ENCODE measurements around the gene MFNG.
"Not testable (repeated sequence)": the region's sequence is repeated elsewhere in the genome, so short reads cannot be mapped to it uniquely, and the experiment has no call there.

MFNG gene

GRCh38 chr22:37472418-37473006 is 13.7 kb downstream of the MFNG start:
- DNase-seq, result peak; percentile 77

- no peak for DNase-seq
Measured at GRCh38 chr22:37471727-37472417, 14.3 kb downstream of the MFNG start.

- no peak for DNase-seq
Measured at GRCh38 chr22:37470087-37470445, 16.1 kb downstream of the MFNG start.

GRCh38 chr22:37469416-37470086 is 16.6 kb downstream of the MFNG start:
- no peak for DNase-seq

GRCh38 chr22:37468201-37468695 is 17.9 kb downstream of the MFNG start:
- DNase-seq, result not testable (repeated sequence)

DNA sequence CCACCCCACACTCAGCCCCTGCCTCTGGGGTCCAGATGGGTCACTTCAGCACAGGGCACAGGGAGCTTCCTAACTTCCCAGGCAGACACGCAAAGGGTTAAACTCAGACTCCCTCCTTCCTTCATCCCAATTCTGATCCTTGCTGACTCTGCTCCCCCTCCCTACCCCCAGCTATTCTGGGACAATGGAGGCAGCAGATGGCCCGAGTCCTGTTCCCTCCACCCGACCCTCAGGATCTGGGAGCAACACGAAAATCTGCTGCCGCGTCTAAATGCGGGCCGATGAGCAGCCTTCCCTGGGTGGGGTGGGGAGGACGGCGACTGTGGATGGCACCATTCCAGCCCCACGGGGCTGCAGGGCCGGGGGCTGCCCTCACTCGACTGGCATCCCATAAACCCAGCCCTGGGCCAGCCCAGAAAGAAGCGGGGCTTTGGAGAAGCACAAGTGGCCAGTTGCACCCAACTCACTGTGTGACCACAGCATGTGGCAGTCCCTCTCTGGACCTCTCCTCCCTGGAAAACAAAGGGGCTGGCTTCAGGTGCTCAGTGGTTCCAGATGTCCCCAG is 18.7 kb downstream of the MFNG start:
- DNase-seq, result no peak

GRCh38 chr22:37464181-37464580 is 22.0 kb downstream of the MFNG start:
- no peak for DNase-seq

DNA sequence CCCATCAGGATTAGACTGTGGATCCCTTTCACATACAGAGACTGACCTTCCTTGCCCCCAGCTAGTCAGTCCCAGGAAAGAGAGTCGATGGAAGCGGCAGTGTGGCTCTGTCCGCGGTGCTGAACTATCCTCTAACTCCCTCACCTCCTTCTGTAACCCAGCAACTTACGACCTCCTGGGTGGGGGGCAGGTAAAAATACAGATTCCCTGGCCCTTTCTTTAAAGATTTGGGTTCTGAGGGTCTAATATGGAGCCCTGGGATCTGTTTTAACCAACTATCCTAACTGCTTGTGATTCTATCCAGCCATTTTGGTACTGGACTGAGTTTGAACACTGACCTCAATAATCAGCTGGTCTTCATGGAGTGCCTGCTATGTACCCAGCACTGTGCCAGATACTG is 23.2 kb downstream of the MFNG start:
- DNase-seq, result peak; percentile 36

GRCh38 chr22:37462436-37462835 is 23.7 kb downstream of the MFNG start:
- DNase-seq, result no peak

DNA sequence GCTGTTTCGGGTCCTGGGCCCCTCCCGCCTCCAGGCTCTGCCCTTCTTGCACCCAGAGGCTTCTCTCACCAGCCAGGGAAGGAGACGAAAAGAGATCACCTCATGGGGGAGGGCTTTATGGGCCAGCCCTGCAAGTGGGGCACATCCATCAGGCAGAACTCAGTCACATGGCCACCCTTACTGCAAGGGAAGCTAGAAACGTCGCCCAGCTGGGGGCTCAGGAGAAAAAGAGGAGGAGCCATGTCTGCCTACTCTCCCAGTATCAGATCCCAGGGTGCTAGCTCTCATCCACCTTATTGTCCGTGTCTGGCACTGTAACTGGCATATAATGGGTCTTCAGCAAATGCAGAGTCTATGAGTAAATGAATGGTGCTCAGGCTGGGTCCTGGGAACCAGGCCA is 24.2 kb downstream of the MFNG start:
- no peak for DNase-seq

- no peak for DNase-seq
Measured at GRCh38 chr22:37460684-37461083, 25.5 kb downstream of the MFNG start.

DNA sequence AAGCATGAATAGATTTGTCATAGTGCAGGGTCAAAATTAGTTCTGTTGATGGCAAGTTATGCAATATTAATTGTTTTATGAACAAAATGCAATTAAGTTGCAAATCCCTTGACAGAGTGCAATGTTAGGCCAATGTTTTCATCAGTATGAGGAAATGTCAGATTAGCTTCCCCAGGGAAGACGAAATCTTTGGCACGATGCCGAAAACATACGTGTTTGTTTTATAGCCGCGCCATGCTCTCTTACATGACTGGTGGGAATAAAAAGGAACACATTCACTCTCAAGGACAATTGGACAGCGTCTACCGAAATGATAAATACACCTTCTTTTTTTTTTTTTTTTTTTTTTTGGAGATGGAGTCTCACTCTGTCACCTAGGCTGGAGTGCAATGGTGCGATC is 27.0 kb downstream of the MFNG start:
- DNase-seq, result no peak

GRCh38 chr22:37457093-37457893 is 28.9 kb downstream of the MFNG start:
- DNase-seq, result peak; percentile 89

GRCh38 chr22:37456346-37456745 is 29.8 kb downstream of the MFNG start:
- DNase-seq, result no peak

DNA sequence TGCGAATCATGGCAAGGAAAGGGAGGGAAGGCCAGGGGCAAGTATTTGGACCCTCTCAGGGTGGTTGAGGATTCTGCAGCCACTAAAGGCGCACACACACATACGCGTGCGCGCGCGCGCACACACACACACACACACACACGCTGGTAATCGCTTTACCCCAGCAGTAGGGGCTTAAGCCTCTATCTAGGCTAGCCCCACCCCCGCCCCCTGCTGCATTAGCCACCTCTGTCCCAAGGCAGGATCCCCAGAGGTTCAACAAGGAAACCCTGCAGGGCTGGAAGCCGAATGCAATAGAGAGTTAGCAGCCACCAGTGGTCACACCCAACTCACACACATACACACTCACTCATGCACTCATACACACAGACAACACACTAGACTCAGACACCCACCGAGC is 30.3 kb downstream of the MFNG start:
- DNase-seq, result no peak

GRCh38 chr22:37454857-37455686 is 31.1 kb downstream of the MFNG start:
- no peak for DNase-seq

- DNase-seq, result no peak
Measured at GRCh38 chr22:37453696-37454095, 32.5 kb downstream of the MFNG start.

GRCh38 chr22:37451218-37451617 is 35.0 kb downstream of the MFNG start:
- no peak for DNase-seq

- no peak for DNase-seq
Measured at GRCh38 chr22:37449331-37450001, 36.7 kb downstream of the MFNG start.

- no peak for DNase-seq
Measured at GRCh38 chr22:37448516-37449127, 37.6 kb downstream of the MFNG start.

- no peak for DNase-seq
Measured at GRCh38 chr22:37445501-37445900, 40.7 kb downstream of the MFNG start.
